ENCODE data around the gene ATRNL1. TPM values are rescaled to one million over a fixed set of nuclear protein-coding genes. Genes with fewer than 3 reads are reported as not detected.

The ATRNL1 gene
- total RNA-seq, 1 donor from 2014 or later: 2.9 TPM

GRCh38 chr10:115957786-115958442, 864.7 kb downstream of the ATRNL1 start:
- Histone ChIP-seq H3K4me1 (no peaks in the 10 kb centered on the region), H3K27ac (replicated peaks) (no peak overlapping the region), H3K9me3 (replicated peaks) (no peaks in the 10 kb centered on the region), H3K4me3 (no peak overlapping the region), H3K27me3 (ENCODE audit: low read depth) (no peaks in the 10 kb centered on the region), H3K36me3 (no peaks in the 10 kb centered on the region)
- no peak for TF ChIP-seq CTCF (IDR thresholded peaks at IDR 0.05; ENCODE audit: borderline replicate concordance)
- DNase-seq: no peak
- intact Hi-C loops (cut with micrococcal nuclease): no loop called here

DNA sequence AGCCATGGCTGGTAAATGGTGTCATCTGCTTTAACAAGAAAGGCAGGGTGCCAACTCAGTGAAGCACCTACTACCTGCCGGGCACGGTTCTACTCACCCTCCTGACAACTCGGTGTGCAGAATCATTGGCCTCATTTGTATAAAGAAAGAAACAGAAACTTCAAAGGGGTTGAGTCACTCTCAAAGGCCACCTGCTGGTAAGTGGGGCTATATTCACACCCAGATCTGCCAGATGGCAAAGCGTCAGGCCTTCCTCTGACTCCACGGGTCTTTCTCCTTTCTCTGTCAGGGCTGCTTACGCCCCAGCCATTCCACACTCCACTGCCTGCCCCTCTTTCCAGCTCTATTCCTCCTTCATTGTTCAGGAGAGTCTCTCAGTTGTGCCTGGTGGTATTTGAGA, 870.7 kb downstream of the ATRNL1 start:
- no peak for TF ChIP-seq CTCF (IDR thresholded peaks at IDR 0.05; ENCODE audit: borderline replicate concordance)
- no peaks in the 10 kb centered on the region for H3K9me3 ChIP-seq (replicated peaks)
- intact Hi-C loops (cut with micrococcal nuclease): no loop called here
- no peaks in the 10 kb centered on the region for H3K36me3 ChIP-seq
- DNase-seq: no peak
- H3K4me1 ChIP-seq: no peaks in the 10 kb centered on the region
- no peak overlapping the region for H3K27ac ChIP-seq (replicated peaks)
- no peaks in the 10 kb centered on the region for H3K27me3 ChIP-seq (ENCODE audit: low read depth)
- no peak overlapping the region for H3K4me3 ChIP-seq

GRCh38 chr10:115964827-115965226, 871.7 kb downstream of the ATRNL1 start:
- H3K36me3 ChIP-seq: no peaks in the 10 kb centered on the region
- no peak overlapping the region for H3K27ac ChIP-seq (replicated peaks)
- DNase-seq: no peak
- intact Hi-C loops (cut with micrococcal nuclease): no loop called here
- H3K27me3 ChIP-seq (ENCODE audit: low read depth): no peaks in the 10 kb centered on the region
- H3K9me3 ChIP-seq (replicated peaks): no peaks in the 10 kb centered on the region
- H3K4me3 ChIP-seq: no peak overlapping the region
- no peaks in the 10 kb centered on the region for H3K4me1 ChIP-seq
- TF ChIP-seq CTCF (IDR thresholded peaks at IDR 0.05; ENCODE audit: borderline replicate concordance): no peak

- H3K4me1 ChIP-seq: no peaks in the 10 kb centered on the region
- no peak overlapping the region for H3K27ac ChIP-seq (replicated peaks)
- no peak for TF ChIP-seq CTCF (IDR thresholded peaks at IDR 0.05; ENCODE audit: borderline replicate concordance)
- intact Hi-C loops (cut with micrococcal nuclease): no loop called here
- H3K4me3 ChIP-seq: no peak overlapping the region
- no peaks in the 10 kb centered on the region for H3K9me3 ChIP-seq (replicated peaks)
- no peaks in the 10 kb centered on the region for H3K27me3 ChIP-seq (ENCODE audit: low read depth)
- DNase-seq: no peak
- H3K36me3 ChIP-seq: no peaks in the 10 kb centered on the region
Observed at GRCh38 chr10:115965376-115965775, 872.2 kb downstream of the ATRNL1 start.

DNA sequence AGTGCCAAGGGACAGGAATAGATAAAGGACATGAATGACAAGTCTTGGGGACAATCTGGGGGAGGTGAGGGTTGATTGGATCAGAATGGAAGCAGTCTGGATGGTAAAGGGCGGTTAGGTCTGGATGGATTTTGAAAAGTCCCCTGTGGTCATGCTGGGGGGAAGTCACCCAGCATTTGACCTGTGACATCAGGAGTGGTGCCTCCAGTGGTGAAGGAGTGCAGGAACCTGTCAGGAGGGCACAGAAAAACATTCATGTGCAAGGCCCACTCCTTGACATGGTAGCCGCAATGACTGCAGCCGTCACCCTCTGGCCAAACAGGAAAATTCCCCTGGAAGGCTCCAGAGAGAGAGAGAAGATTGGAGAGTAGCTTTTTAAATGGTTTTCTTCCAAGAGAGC, 875.1 kb downstream of the ATRNL1 start:
- Histone ChIP-seq H3K9me3 (replicated peaks) (no peaks in the 10 kb centered on the region), H3K27me3 (ENCODE audit: low read depth) (no peaks in the 10 kb centered on the region), H3K36me3 (no peaks in the 10 kb centered on the region), H3K27ac (replicated peaks) (no peak overlapping the region), H3K4me1 (no peaks in the 10 kb centered on the region), H3K4me3 (no peak overlapping the region)
- TF ChIP-seq CTCF (IDR thresholded peaks at IDR 0.05; ENCODE audit: borderline replicate concordance): no peak
- DNase-seq: no peak
- intact Hi-C loops (cut with micrococcal nuclease): no loop called here

Measured in left ventricle myocardium inferior (tissue), 1 donor.